GM12878 (cell line): Measurements from ENCODE around the gene MAP1LC3A.

ENCODE experiments used
- CEBPB ChIP-seq, 2 experiments: fragments of 150-350 bp in 1 of 2; IDR thresholded peaks; 2 replicates each; pipeline ENCODE4 v1.6.1; 2012 to 2014; ENCODE audit warnings: low read depth in 2 of 2, low read length in 2 of 2, borderline replicate concordance in 1 of 2, inconsistent platforms in 1 of 2
- CHD2 ChIP-seq: IDR thresholded peaks from 2 replicates; pipeline ENCODE4 v1.6.1; 2011; ENCODE audit warnings: low read depth, low read length, improper control_type of control experiment, borderline replicate concordance
- EP300 ChIP-seq, 2 experiments: fragments of 150-350 bp in 1 of 2; IDR thresholded peaks; 2 replicates each; pipeline ENCODE4 v1.6.1; 2011 to 2012; ENCODE audit warnings: low read depth in 2 of 2, low read length in 2 of 2, borderline replicate concordance in 1 of 2, improper control_type of control experiment in 1 of 2, inconsistent platforms in 1 of 2; ENCODE audit not compliant: control insufficient read depth in 1 of 2
- HDAC6 ChIP-seq: fragments of 200-600 bp; sonication (generic); IDR thresholded peaks from one replicate; pipeline ENCODE4 v1.8.0; 2017; ENCODE audit warnings: antibody characterized with exemption; ENCODE audit not compliant: unreplicated experiment
- POLR2A ChIP-seq: IDR thresholded peaks from 2 replicates; pipeline ENCODE4 v1.6.1; 2011; ENCODE audit warnings: low read depth, mild to moderate bottlenecking, low read length
- POU2F2 ChIP-seq: IDR thresholded peaks from 3 replicates; pipeline ENCODE4 v1.6.1; 2011; ENCODE audit warnings: low read depth, mild to moderate bottlenecking, low read length, borderline replicate concordance
- SREBF2 ChIP-seq: IDR thresholded peaks from 2 replicates; pipeline ENCODE4 v1.6.1; 2012; ENCODE audit warnings: mild to moderate bottlenecking, low read length
- TAF1 ChIP-seq: IDR thresholded peaks from 2 replicates; pipeline ENCODE4 v1.6.1; 2011; ENCODE audit warnings: mild to moderate bottlenecking, low read depth, low read length, borderline replicate concordance
- USF1 ChIP-seq: IDR thresholded peaks from 2 replicates; pipeline ENCODE4 v1.6.1; 2011; ENCODE audit warnings: borderline replicate concordance, low read depth, mild to moderate bottlenecking, moderate library complexity, mixed read lengths, low read length; ENCODE audit not compliant: insufficient read depth; ENCODE audit errors: extremely low read length
- ZZZ3 ChIP-seq: IDR thresholded peaks from 2 replicates; pipeline ENCODE4 v1.6.1; 2011; ENCODE audit warnings: low read depth; ENCODE audit not compliant: control insufficient read depth, insufficient read length
- TF ChIP-seq, protein P1 (sequence below), 3 experiments: IDR thresholded peaks in 2 of 3; conservative IDR thresholded peaks in 1 of 3; 2 replicates each; pipeline ENCODE4 v1.5.1; 2011; ENCODE audit warnings: low read depth in 3 of 3, low read length in 3 of 3, mild to moderate bottlenecking in 3 of 3, control low read depth in 2 of 3, moderate library complexity in 2 of 3, inconsistent platforms in 1 of 3, mixed read lengths in 1 of 3; ENCODE audit not compliant: control insufficient read depth in 2 of 3, insufficient read depth in 1 of 3; ENCODE audit errors: extremely low read depth in 1 of 3
- TF ChIP-seq, protein P2 (sequence below): fragments of 450-650 bp; IDR thresholded peaks from 2 replicates; pipeline ENCODE4 v1.6.1; 2014; ENCODE audit warnings: mild to moderate bottlenecking

- TF ChIP-seq SREBF2 (no peak), CEBPB (IDR thresholded peaks at IDR 0.05; ENCODE audit: borderline replicate concordance in 1 of 2, low read depth in 2 of 2, low read length in 2 of 2) (no peak), USF1 (no peak), CHD2 (no peak), HDAC6 (no peak), TAF1 (no peak), POLR2A (no peak), EP300 (IDR thresholded peaks at IDR 0.05; ENCODE audit: borderline replicate concordance in 1 of 2, control insufficient read depth in 1 of 2, low read depth in 2 of 2, low read length in 2 of 2) (no peak), ZZZ3 (no peak), POU2F2 (no peak)
- TF ChIP-seq, protein P1, sequence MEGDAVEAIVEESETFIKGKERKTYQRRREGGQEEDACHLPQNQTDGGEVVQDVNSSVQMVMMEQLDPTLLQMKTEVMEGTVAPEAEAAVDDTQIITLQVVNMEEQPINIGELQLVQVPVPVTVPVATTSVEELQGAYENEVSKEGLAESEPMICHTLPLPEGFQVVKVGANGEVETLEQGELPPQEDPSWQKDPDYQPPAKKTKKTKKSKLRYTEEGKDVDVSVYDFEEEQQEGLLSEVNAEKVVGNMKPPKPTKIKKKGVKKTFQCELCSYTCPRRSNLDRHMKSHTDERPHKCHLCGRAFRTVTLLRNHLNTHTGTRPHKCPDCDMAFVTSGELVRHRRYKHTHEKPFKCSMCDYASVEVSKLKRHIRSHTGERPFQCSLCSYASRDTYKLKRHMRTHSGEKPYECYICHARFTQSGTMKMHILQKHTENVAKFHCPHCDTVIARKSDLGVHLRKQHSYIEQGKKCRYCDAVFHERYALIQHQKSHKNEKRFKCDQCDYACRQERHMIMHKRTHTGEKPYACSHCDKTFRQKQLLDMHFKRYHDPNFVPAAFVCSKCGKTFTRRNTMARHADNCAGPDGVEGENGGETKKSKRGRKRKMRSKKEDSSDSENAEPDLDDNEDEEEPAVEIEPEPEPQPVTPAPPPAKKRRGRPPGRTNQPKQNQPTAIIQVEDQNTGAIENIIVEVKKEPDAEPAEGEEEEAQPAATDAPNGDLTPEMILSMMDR (IDR thresholded peaks at IDR 0.05 in 2 of 3, conservative IDR thresholded peaks at IDR 0.05 in 1 of 3; ENCODE audit: control insufficient read depth in 2 of 3, extremely low read depth in 1 of 3, insufficient read depth in 1 of 3, low read depth in 3 of 3, low read length in 3 of 3) = no peak
- TF ChIP-seq, protein P2, sequence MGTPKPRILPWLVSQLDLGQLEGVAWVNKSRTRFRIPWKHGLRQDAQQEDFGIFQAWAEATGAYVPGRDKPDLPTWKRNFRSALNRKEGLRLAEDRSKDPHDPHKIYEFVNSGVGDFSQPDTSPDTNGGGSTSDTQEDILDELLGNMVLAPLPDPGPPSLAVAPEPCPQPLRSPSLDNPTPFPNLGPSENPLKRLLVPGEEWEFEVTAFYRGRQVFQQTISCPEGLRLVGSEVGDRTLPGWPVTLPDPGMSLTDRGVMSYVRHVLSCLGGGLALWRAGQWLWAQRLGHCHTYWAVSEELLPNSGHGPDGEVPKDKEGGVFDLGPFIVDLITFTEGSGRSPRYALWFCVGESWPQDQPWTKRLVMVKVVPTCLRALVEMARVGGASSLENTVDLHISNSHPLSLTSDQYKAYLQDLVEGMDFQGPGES = no peak
These were observed 41.4 kb upstream of the MAP1LC3A start for GRCh38 chr20:34517114-34517505.
